K562 (cell line): ENCODE data around the gene STC2. TPM values are rescaled to one million over a fixed set of nuclear protein-coding genes. Genes with fewer than 3 reads are reported as not detected.

Experiments
- CBX3 ChIP-seq, 2 experiments: IDR thresholded peaks; 1 replicate in 1 of 2; 2 replicates in 1 of 2; pipeline ENCODE4 v1.6.1; 2012; ENCODE audit warnings: inconsistent platforms in 2 of 2, low read length in 2 of 2, borderline replicate concordance in 1 of 2, control low read depth in 1 of 2
- CLOCK ChIP-seq: fragments of 250-450 bp; sonication (Bioruptor Pico); IDR thresholded peaks from 2 replicates; pipeline ENCODE4 v1.4.0; 2020; ENCODE audit warnings: mild to moderate bottlenecking, moderate library complexity, borderline replicate concordance
- CREB3L1 ChIP-seq: fragments of 450-650 bp; IDR thresholded peaks from 2 replicates; pipeline ENCODE4 v1.6.1; 2014; ENCODE audit warnings: low read depth, mild to moderate bottlenecking, moderate library complexity, borderline replicate concordance
- ETS1 ChIP-seq: conservative IDR thresholded peaks from 2 replicates; pipeline ENCODE4 v1.6.1; 2011; ENCODE audit warnings: low read depth, mild to moderate bottlenecking, low read length; ENCODE audit not compliant: control insufficient read depth
- ETV6 ChIP-seq, 3 experiments: fragments of 150-350 bp in 1 of 3; sonication (generic) in 1 of 3; formaldehyde crosslinking in 1 of 3; IDR thresholded peaks; 2 replicates each; pipeline versions ENCODE4 v1.6.1 to v1.8.0; 2014 to 2022; ENCODE audit warnings: borderline replicate concordance in 2 of 3, low read depth in 2 of 3, antibody characterized with exemption in 1 of 3, low read length in 1 of 3, mild to moderate bottlenecking in 1 of 3, missing genetic modification reagents in 1 of 3
- GMEB1 ChIP-seq: fragments of 250-450 bp; sonication (Bioruptor Pico); IDR thresholded peaks from 2 replicates; pipeline ENCODE4 v1.4.0; 2020; ENCODE audit warnings: mild to moderate bottlenecking
- LCOR ChIP-seq: sonication (generic); formaldehyde crosslinking; IDR thresholded peaks from 2 replicates; pipeline ENCODE4 v1.8.0; 2022; ENCODE audit warnings: mild to moderate bottlenecking, missing genetic modification reagents
- NR4A1 ChIP-seq, 2 experiments: fragments of 250-450 bp in 1 of 2; fragments of 450-650 bp in 1 of 2; sonication (Bioruptor Pico) in 1 of 2; IDR thresholded peaks; 2 replicates each; pipeline versions ENCODE4 v1.4.0 to v1.6.1; 2016 to 2020; ENCODE audit warnings: mild to moderate bottlenecking in 2 of 2, missing compliant biosample characterization in 1 of 2, missing genetic modification characterization in 1 of 2, moderate library complexity in 1 of 2
- PML ChIP-seq: IDR thresholded peaks from 2 replicates; pipeline ENCODE4 v1.6.1; 2012; ENCODE audit warnings: low read length, inconsistent platforms
- RCOR1 ChIP-seq, 2 experiments: IDR thresholded peaks; 2 replicates each; pipeline ENCODE4 v1.6.1; 2012; ENCODE audit warnings: low read depth in 2 of 2, low read length in 2 of 2, borderline replicate concordance in 1 of 2, improper control_type of control experiment in 1 of 2
- SMC3 ChIP-seq: conservative IDR thresholded peaks from 2 replicates; pipeline ENCODE4 v1.6.1; 2011; ENCODE audit warnings: low read depth, low read length, improper control_type of control experiment; ENCODE audit not compliant: insufficient read depth
- SRF ChIP-seq, 2 experiments: fragments of 250-450, 450-650 bp in 1 of 2; sonication (Bioruptor Pico) in 1 of 2; sonication (generic) in 1 of 2; formaldehyde crosslinking; IDR thresholded peaks; 2 replicates each; pipeline versions ENCODE4 v1.5.0 to v1.5.1; 2020 to 2022; ENCODE audit warnings: mild to moderate bottlenecking in 1 of 2, missing genetic modification reagents in 1 of 2
- TBP ChIP-seq: optimal IDR thresholded peaks from 2 replicates; pipeline ENCODE3; 2011; ENCODE audit warnings: low read depth, low read length, improper control_type of control experiment
- ZBTB33 ChIP-seq: sonication (generic); formaldehyde crosslinking; IDR thresholded peaks from 2 replicates; pipeline ENCODE4 v1.8.1; 2023; ENCODE audit warnings: mild to moderate bottlenecking, missing genetic modification reagents
- polyA plus RNA-seq, 8 experiments: library from polyadenylated mRNA; depleted of rRNA in 4 of 8; stranded (reverse) in 5 of 8; unstranded in 3 of 8; fragments of >200 nt; fragmentation: Nextera tagmentation in 2 of 8; fragmentation: Illumina TruSeq in 1 of 8; extraction: Ambion mirVana in 2 of 8; extraction: Trizol in 1 of 8; gene quantifications; 2 replicates each; pipeline versions ENCODE4 v1.2.1 to v1.2.3, GENCODE V29; 2011 to 2014; ENCODE audit warnings: inconsistent platforms in 1 of 8, missing spikeins in 1 of 8
- total RNA-seq, 7 experiments: library from RNA; depleted of rRNA in 6 of 7; stranded (reverse); fragments of >200 nt in 6 of 7; fragmentation: Illumina TruSeq in 2 of 7; extraction: Trizol in 2 of 7; gene quantifications; 2 replicates each; pipeline versions ENCODE4 v1.2.1 to v1.2.3, GENCODE V29; 2011 to 2021; ENCODE audit warnings: low replicate concordance in 1 of 7

STC2 gene
- total and polyA plus RNA-seq, 9 of the 15 experiments (the other 6 are each of a cell fraction or from before 2014, with no cell fraction given), result 0.62 to 31.7 (median 7.4) TPM

GRCh38 chr5:173283318-173284288 is 44.6 kb downstream of the STC2 start (continued):
- TF ChIP-seq GMEB1 (CRISPR knock-in tag), result peak; percentile 35
- no peak for TF ChIP-seq NR4A1 (CRISPR knock-in tag; IDR thresholded peaks at IDR 0.05)
- TF ChIP-seq NR4A1 (tag; IDR thresholded peaks at IDR 0.05), result no peak
- TF ChIP-seq CREB3L1, result peak; percentile 66; the same call in 1 of the 2 replicates
- peak; percentile 66 for TF ChIP-seq SMC3
- TF ChIP-seq RCOR1 (IDR thresholded peaks at IDR 0.05; ENCODE audit: borderline replicate concordance in 1 of 2, low read depth in 2 of 2, low read length in 2 of 2), result peak in 1 of 2 experiments; percentile 42; a peak in 1 of 4 replicates
- TF ChIP-seq CBX3 (IDR thresholded peaks at IDR 0.05; ENCODE audit: borderline replicate concordance in 1 of 2, low read length in 2 of 2), result peak in 1 of 2 experiments; percentile 86; a peak in 1 of 3 replicates
- 0 out of 2 replicates have a peak, but pooled peaks have one; percentile 53 for TF ChIP-seq ZBTB33 (CRISPR knock-in tag)
- TF ChIP-seq TBP, result no peak
- no peak for TF ChIP-seq SRF (CRISPR knock-in tag; IDR thresholded peaks at IDR 0.05)
- no peak for TF ChIP-seq CLOCK (CRISPR knock-in tag)
- 0 out of 2 replicates have a peak, but pooled peaks have one; percentile 59 for TF ChIP-seq LCOR (CRISPR knock-in tag)
- no peak for TF ChIP-seq ETV6 (IDR thresholded peaks at IDR 0.05; ENCODE audit: borderline replicate concordance in 1 of 2, low read depth in 2 of 2, low read length in 1 of 2)
- no peak for TF ChIP-seq ETV6 (CRISPR knock-in tag; IDR thresholded peaks at IDR 0.05; ENCODE audit: borderline replicate concordance)
- TF ChIP-seq PML, result no peak
- peak; percentile 24; the same call in 1 of the 2 replicates for TF ChIP-seq ETS1
